HG03064 (cell line): ENCODE data around the gene ZSWIM5.
A peak's percentile ranks its signal among the peaks of the same experiment; 100 is the strongest.

ENCODE experiments used
- ATAC-seq: cut with Tn5 transposase; IDR thresholded peaks from one replicate; pipeline ENCODE4 v1.9.1; 2021; ENCODE audit warnings: low read depth; ENCODE audit not compliant: unreplicated experiment

Gene ZSWIM5

DNA sequence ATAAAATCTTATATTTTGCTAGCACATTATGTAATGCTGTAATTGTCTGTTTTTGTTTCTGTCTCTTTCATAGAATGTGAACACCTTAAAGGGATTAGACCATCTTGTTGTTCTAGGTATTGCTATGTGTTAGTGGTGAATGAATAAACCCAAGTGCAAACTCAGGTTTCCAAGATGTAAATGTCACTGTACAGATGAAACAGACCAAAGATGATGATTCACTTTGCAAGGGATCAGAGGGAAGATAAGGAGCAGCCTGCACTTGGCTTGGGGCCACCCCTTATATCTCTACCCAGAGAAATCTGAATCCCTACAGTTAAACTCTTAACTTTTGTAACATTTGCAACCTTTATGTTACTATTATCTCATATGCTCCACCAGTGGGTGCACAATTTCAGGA lies 168.9 kb downstream of the ZSWIM5 start:
- ATAC-seq: no peak

DNA sequence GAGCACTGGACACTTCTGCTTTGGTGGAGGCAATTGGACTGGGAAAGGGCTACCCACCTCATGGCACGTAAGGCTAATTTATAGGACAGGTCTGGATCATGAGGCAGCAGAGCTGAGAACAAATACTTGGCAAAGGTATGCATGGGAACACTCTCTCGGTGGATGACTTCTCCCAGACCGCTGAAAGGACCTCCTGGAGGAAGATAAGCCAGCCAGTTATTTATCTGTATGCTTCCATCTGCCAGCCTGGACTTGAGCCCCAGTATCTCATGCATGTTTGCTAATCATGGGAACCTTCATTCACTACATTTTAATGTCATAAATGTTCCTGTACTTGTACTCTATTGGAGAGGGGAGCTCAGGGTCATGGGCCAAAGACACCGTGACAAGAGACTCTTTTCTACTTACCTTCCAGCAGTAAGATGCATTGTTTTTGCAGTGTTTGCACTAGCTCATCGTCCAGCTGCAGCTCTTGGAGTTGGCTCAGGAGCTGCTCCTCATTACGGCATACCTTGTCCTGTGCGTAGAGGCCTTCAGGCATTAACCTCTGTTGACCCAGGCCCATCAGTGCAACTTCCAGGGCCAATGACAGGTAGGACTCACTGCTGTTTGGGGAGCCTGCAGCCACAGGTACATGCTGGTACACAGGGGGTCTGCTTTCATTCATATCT lies 170.6 kb downstream of the ZSWIM5 start:
- ATAC-seq: no peak

DNA sequence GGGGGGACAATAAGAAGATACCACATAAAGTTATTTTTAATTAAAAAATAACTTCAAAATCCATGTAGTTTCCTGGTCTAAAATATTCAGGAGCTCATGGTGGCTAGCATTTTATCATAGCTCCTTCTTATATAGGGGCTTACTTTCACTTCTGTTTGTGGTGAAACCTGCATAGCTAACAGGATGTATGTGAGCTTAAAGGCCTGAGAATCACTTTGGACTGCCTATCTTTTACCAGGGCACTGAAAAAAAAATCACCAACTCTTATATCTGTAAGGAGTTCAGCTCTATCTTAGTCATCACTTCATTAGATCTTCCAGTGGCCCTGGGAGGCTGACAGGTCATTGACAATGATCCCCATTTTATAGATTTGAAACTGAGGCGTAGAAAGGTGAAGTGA lies 173.0 kb downstream of the ZSWIM5 start:
- no peak for ATAC-seq

DNA sequence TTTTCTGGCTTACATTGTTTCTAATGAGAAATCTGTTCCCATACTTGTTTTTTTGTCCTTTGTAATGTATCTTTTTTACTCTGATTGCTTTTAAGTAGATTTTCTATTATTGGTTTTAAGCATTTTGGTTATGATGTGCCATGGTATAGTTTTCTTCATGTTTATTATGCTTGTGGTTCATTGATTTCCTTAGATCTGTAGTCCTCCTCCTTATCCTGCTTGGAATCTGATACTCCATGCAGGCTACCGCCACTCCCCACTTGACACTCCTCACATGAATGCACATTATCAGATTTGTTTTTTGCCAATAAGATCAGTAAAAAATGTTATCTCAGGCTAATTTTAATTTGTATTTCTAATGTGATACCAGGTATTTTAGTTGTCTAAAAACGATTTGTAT lies 173.6 kb downstream of the ZSWIM5 start:
- ATAC-seq: no peak

DNA sequence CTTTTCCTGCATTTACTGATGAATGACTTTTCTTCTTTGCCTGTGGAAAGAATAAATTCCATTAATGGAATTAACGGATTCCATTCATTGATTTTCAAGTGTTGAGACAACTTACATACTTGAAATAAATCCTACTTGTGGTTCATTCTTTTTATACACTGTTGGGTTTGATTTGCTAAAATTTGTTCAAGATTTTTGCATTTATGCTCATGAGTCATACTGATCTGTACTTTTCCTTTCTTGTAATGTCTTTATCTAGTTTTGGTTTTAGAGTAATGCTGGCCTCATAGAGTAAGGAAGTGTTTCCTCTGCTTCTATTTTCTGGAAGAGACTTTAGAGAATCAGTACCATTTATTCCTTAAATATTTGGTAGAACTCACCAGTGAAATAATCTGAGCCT lies 180.0 kb downstream of the ZSWIM5 start:
- no peak for ATAC-seq

DNA sequence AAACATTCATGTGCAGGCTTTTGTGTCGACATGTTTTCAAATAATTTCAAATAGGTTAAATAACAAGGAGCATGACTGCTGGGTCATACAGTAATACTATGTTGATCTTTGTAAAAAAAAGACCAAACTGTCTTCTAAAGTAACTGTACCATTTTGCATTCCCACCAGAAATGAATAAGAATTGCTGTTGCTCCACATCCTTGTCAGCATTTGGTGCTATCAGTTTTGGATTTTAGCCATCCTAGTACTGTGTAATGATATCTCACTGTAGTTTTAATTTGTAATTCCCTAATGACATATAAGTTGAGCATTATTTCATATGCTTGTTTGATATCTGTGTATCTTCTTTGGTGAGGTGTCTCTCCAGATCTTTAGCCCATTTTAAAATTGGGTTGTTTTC lies 182.7 kb downstream of the ZSWIM5 start:
- ATAC-seq: no peak

DNA sequence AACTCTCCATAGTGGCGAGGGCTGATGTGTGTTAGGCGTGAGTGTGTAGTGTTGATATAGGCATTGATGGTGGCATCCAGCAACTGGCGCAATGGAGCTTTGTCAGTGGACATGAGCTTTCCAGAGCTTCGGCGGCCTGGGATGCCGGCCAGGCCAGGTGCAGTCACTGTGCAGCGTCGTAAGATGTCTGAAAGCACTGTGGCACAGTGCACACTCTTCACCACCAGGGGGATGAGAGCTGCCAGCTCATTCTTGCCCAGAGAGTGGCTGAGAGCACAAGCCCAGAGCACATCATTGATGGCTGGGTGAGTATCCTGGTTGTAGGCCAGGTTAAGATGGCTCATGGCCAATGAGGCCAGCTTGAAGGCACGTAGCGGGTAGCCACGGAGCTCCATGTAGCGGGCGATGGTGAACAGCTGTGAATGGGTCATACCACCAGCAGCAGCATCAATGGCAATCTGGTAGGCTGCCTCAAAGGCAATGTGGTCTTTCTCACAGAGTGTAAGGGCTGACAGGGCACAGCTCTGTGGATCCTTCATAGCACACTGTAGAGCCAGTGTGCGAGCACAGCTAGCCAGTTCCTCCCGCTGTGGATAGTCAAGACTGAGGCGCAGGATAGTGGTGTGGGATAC lies 187.7 kb downstream of the ZSWIM5 start:
- ATAC-seq: no peak

DNA sequence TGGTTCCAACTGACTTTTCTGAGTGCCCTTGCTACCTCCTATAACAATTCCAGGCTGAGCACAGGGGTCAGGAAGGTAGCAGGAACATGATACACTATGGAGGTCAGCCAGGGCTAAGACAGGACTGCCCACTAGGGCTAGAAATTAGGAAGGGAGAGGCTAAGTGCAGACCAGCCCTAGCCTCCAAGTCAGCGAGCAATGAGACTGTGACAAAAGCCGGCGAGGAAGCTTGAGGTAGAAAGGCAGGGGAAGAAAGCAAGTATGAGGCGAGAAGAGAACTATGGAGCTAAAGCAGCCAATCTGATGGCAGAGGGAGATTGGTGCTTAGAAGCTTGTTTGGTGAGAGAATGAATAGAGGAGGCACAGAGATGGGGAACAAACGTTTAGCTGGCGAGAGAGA lies 189.6 kb downstream of the ZSWIM5 start:
- no peak for ATAC-seq

DNA sequence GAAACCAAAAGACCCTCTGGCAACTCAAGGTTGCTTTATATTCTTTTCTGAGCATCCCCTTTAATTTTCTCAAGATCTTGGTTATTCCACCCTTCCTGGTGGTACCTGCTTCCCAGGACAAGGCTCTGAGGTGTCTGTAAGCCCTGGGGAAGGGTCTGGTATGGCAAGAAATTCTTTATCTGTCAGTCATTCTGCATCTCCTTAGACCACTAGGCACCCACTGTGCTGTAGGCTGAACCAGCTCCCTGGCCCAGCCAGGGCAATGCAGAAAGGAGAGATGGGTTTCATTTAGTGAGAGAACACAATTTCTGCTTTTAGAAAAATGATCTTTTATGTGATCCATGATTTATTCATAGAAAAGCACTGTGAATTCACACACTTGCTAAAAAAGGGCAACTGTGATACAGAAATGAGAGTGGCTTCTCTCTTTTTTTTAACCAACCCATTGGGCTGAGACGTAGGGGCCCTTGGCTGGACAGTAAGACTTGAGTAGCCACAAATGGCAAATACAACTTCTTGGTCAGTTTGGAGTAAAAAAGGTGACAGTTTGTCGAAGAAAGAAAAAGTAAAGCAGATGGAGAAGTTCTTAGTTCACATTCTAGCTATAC lies 190.2 kb downstream of the ZSWIM5 start:
- no peak for ATAC-seq

DNA sequence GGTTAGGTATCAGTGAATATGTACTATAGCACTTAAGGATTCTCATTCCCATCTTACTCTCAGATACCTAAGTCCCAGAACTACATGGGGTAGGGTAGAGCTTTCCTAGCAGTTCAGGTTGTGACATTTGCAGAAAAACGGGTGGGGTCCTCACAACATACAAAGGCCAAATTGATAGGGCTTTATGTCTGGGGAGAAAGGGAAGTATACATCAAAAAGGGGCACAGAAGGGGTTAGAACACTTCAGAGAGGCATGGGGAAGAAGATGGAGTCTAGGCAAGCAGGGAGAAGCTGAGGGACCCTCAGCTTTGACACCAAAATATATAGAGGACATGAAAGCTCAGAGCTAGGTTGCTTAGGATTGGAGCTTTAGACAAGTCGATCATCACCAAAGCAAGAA lies 190.7 kb downstream of the ZSWIM5 start:
- no peak for ATAC-seq

DNA sequence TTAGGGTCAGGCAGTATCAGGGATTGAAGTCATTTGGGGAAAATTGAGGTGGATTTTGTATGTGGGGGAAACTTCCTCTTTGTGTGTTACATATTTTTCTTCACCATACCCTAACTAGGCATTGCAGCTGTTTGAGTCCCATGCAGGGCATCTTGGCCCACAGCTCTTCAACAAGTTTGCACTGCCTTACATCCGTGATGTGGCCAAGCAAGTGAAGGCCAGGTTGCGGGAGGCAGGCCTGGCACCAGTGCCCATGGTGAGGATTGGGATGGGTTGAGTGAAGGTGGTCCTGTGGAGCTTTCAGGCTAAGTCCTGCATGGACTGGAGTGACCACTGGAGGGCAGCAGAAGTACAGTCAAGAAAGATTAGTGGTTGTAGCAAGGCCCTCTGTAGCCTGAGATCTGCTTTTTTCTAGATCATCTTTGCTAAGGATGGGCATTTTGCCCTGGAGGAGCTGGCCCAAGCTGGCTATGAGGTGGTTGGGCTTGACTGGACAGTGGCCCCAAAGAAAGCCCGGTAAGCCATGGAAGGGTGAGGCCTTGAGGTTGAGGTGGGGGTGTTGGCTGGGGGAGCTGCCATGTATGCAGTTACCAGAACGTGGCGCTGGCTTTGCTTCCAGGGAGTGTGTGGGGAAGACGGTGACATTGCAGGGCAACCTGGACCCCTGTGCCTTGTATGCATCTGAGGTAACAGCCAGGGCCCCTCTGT lies 191.9 kb downstream of the ZSWIM5 start:
- no peak for ATAC-seq

DNA sequence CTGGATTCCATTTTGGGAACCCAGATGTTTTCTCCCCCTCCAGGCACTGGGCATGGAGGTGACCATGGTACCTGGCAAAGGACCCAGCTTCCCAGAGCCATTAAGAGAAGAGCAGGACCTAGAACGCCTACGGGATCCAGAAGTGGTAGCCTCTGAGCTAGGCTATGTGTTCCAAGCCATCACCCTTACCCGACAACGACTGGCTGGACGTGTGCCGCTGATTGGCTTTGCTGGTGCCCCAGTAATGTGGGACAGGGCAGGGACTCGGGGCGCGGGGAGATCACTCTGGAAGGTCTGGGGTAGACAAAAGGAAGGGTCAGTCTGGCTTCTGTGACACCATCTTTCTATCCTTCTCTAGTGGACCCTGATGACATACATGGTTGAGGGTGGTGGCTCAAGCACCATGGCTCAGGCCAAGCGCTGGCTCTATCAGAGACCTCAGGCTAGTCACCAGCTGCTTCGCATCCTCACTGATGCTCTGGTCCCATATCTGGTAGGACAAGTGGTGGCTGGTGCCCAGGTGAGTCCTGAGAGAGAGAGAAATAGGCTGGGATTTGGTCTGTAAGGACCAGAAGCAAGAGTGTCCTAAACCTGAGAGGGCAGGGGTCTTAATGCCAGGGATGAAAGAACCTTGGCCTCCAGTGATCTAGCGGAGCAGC lies 192.7 kb downstream of the ZSWIM5 start:
- no peak for ATAC-seq

DNA sequence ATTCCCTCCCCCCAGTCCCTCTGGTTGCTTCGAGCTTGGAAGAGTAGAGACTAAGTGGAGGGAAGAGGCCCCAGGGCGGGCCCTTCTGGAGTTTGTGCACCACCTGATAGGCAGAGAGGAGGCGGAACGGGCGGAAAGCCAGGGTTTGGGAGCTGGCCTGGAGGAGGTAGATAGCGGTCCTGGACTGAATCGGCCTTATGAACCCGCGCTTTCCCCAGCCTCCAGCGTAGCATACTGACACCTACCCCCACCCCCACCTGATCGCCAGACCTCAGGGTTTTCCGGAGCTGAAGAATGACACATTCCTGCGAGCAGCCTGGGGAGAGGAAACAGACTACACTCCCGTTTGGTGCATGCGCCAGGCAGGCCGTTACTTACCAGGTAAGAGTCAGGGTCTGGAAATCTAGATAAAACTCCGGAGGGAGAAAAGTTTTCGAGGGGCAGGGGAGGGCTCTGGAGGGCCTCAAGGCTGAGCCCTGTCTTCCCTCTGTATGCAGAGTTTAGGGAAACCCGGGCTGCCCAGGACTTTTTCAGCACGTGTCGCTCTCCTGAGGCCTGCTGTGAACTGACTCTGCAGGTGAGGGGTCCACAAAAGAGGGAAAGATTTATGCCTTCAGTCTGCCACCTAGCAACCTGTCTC lies 193.6 kb downstream of the ZSWIM5 start:
- no peak for ATAC-seq

DNA sequence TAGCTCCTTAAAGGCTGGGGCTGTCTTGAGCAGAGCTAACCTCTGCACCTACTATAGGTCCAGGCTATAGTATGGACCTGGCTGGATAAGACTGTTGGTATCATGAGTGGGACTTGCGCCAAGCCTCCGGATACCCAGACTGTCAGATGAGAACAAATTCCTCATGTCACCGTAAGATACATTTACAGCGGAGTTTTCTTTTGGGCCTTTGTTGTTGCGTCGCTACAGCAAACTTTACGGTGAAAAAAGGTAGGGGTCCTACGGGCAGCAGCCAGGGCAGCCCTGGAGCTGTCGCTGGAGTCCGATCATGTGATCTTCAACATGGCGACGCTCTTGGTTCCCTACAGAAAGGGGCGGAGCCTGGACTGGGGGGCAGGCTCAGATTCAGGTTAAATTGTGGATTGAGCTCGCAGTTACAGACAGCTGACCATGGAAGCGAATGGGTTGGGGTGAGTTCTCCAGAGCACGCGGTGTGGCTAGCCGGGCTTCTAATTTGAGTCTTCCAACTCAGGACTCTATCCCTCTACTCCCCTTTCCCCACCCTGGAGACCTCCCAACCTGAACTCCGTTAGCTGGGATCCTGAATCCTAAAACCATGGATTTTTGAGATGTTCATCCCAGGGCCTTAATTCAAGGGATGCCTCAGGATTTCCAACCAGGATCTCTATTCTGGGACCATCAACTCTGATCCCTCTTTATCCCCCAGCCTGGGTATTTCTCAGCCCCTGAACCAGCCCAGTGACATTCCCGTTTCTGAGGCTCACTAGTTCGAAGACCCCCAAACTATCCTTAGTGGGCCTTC lies 194.4 kb downstream of the ZSWIM5 start, which contains the start of gene UROD:
UROD (plus strand) TSS at position 418 of the 802 bp plus-strand sequence; CDS start at position 430, 12 bp downstream.
- ATAC-seq: peak; percentile 39

DNA sequence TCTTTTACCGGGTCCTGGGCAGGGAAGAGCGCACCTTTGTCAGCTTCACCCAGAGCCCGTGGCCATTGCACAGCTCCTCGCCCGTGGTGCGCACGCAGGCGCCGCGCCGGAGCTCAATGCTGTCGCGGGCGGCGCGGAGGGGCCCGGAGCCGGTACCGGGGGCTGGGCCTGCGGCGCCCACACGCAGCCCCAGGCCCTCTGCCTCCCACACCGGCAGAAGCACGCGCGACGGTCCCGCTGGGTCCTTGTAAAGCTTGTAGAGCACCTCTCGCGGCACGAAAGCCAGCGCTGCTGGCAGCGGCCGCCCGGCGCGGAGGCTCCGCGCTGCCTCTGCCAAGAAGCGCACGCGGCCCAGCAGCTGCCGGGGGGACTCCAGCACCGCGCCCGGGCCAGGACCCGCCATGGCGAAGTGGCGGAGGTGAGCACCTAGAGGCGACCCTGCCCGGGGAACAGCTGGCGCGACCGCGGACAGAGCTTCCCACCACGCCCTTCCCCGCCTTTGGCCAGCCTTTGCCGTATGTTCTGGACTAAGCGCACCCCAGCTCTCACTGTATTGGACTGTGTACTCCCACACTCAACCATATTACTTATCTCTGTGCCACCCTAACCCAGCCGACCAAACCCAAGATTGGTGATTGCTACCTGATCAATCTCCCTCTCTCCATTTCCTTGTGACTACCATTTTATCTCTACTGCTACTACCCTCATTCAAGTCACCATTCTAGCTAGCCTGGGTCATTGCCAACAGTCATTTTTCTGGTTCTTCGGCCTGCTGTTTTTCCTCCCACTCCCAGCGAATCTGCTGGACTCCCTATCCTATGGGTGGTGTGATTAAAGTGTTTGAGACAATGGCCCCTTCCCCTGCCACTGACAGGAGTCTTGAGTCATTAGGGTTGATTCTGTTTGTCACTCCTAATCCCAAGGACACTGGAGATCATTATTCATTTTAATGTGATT lies 195.3 kb downstream of the ZSWIM5 start, which contains the start of gene HECTD3:
HECTD3 (minus strand) TSS at position 470 of the 957 bp plus-strand sequence; CDS start at position 403, 67 bp downstream.
- peak; percentile 67 for ATAC-seq

DNA sequence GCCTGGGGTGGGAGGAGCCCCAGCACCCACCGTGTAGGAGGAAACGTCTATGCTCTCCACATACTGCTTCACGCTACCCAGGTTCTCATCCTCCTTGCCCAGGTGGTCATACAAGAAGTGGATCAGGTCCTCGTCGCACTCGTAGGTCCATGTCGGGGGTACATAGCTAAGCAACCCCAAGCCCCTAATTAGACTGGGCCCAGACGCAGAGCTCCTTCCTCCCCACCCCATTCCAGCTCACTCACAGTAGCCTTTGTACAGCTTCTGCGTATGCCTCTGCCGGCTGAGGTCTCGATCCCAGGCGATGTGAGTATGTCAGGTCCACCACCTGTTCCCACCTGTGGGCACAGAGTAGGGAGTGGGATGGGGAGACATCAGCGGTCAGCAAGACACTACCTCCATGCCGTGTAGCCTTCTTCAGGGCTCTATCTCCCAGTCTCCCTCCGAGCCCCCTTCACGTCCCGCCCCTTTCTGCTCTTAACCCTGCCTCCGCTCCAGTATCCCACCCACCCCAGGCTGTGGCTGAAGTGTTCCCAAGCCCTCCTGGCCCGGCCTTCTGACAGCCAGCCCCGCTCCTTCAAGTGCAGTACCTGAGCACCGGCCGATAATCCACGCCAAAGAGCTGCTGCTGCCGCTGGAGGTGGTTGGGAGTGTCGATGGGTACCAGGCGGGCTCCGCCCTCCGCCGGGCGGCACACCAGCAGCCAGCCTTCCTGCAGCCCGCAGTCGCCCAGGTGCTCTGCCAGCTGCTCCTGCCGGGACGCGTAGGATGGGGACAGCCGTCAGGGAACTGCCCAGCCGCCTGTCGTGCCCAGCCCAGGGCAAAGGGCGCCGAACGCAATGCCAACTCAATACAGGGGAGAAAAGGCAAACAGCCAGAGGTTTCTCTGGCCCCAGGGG lies 196.2 kb downstream of the ZSWIM5 start:
- ATAC-seq: no peak

DNA sequence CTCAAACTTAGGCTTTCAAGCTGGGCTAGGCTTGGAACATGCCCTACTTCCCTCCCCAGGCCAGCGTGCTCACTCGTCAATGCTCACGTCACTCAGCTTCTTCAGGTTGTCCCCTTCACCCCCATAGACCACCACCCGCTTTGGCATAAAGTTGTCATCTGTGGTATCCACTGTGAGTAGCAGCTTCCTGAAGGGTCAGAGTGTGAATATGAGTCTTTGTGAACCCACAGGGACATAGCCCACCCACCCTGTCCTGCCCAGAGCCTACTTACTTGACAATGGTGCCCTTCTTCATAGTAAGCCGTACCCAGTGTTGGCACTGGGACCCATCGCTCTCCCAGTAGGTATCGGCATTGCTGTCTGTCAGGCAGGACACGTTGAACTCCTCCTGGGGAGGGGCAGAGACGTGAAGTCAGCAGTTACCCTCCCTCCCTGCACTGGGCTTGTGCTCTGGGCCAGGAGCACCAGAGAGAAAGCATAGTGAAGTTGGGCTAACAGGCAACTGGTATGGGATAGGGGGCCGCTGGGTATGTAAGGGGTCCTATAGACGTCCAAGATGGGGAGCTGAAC lies 197.0 kb downstream of the ZSWIM5 start:
- ATAC-seq: no peak
